Measurements from ENCODE around the gene MAPKAPK3. TPM values are rescaled to one million over a fixed set of nuclear protein-coding genes. Genes with fewer than 3 reads are reported as not detected.

The MAPKAPK3 gene
- total RNA-seq, 1 donor from 2014 or later = 23.7 TPM

GRCh38 chr3:50610992-50611463 is 5.9 kb upstream of the MAPKAPK3 start:
- peaks cover 3 to 18% of the 10 kb centered on the region in 2 donors for H3K4me1 ChIP-seq
- H3K27ac ChIP-seq = peak overlapping the region; percentile 70 to 79
- H3K9me3 ChIP-seq = no peaks in the 10 kb centered on the region
- peaks cover 10 to 19% of the 10 kb centered on the region in 2 donors for H3K36me3 ChIP-seq
- no peaks in the 10 kb centered on the region for H3K27me3 ChIP-seq
- H3K4me3 ChIP-seq = peak overlapping the region; percentile 74 to 76
- intact Hi-C loops (cut with DNase I) = loop anchor here (1.0 to 10.0 kb wide), 4 partner anchors 9 to 1354 kb away; partner anchors contain the start of genes PCBP4 and TMEM115
- no peak for TF ChIP-seq CTCF (IDR thresholded peaks at IDR 0.05)
- no peak for DNase-seq (ENCODE audit: low spot score in 2 of 2)

- peak in 2 of 3 experiments; percentile 35 to 39 for TF ChIP-seq CTCF (IDR thresholded peaks at IDR 0.05)
- peak within 1 kb of the TSS; percentile 70 to 79 for H3K27ac ChIP-seq
- H3K9me3 ChIP-seq = no peaks in the 10 kb centered on the region
- peak within 1 kb of the TSS; percentile 74 to 76 for H3K4me3 ChIP-seq
- intact Hi-C loops (cut with DNase I) = loop anchor here (1.0 to 10.0 kb wide), 5 partner anchors 9 to 1353 kb away; partner anchors contain the start of genes MANF, PCBP4 and TMEM115
- H3K36me3 ChIP-seq = peaks cover 10 to 16% of the 10 kb centered on the region in 2 donors
- peak; percentile 80 to 97 for DNase-seq (ENCODE audit: low spot score in 2 of 2)
- H3K27me3 ChIP-seq = no peaks in the 10 kb centered on the region
- H3K4me1 ChIP-seq = peaks cover 3 to 18% of the 10 kb centered on the region in 2 donors
These were observed 5.3 kb upstream of the MAPKAPK3 start, which contains the start of gene CISH for GRCh38 chr3:50611464-50612233. Gene CISH (minus strand): TSS chr3:50611774. CDS start chr3:50611650, 124 bp downstream.

GRCh38 chr3:50612234-50612882 is 4.6 kb upstream of the MAPKAPK3 start:
- Histone ChIP-seq H3K27ac (peak overlapping the region; percentile 70 to 79), H3K27me3 (no peaks in the 10 kb centered on the region), H3K4me3 (peak overlapping the region; percentile 74 to 76), H3K36me3 (peaks cover 4 to 9% of the 10 kb centered on the region in 2 donors), H3K4me1 (peaks cover 3 to 21% of the 10 kb centered on the region in 2 donors), H3K9me3 (no peaks in the 10 kb centered on the region)
- DNase-seq (ENCODE audit: low spot score in 2 of 2) = no peak
- intact Hi-C loops (cut with DNase I) = loop anchor here (1.0 to 10.0 kb wide), 4 partner anchors 98 to 1352 kb away; partner anchors contain the start of genes MANF, PCBP4 and TMEM115
- TF ChIP-seq CTCF (IDR thresholded peaks at IDR 0.05) = no peak

GRCh38 chr3:50612970-50613846 is 3.7 kb upstream of the MAPKAPK3 start:
- no peak overlapping the region for H3K27ac ChIP-seq
- H3K4me3 ChIP-seq = peak overlapping the region in 1 of 2 donors; percentile 74
- peaks cover 3 to 30% of the 10 kb centered on the region in 2 donors for H3K4me1 ChIP-seq

More at GRCh38 chr3:50612970-50613846, 3.7 kb upstream of the MAPKAPK3 start:
- Histone ChIP-seq H3K9me3 (no peaks in the 10 kb centered on the region), H3K27me3 (no peaks in the 10 kb centered on the region), H3K36me3 (peaks cover 0 to 1% of the 10 kb centered on the region in 2 donors)
- intact Hi-C loops (cut with DNase I) = loop anchor here (1.0 to 10.0 kb wide), 4 partner anchors 98 to 1352 kb away; partner anchors contain the start of genes MANF, PCBP4 and TMEM115
- no peak for DNase-seq (ENCODE audit: low spot score in 2 of 2)
- no peak for TF ChIP-seq CTCF (IDR thresholded peaks at IDR 0.05)
